ENCODE data around the gene SAMD8.
"Not testable (repeated sequence)": the region's sequence is repeated elsewhere in the genome, so short reads cannot be mapped to it uniquely, and the experiment has no call there.

SAMD8 gene

GRCh38 chr10:75170215-75170614, 58.8 kb downstream of the SAMD8 start:
- H3K36me3 ChIP-seq = peaks cover 71% of the 10 kb centered on the region
- H3K4me3 ChIP-seq = no peak overlapping the region
- no peak overlapping the region for H3K27ac ChIP-seq
- no peaks in the 10 kb centered on the region for H3K27me3 ChIP-seq
- no peaks in the 10 kb centered on the region for H3K9me3 ChIP-seq
- H4K20me1 ChIP-seq = peaks cover 28% of the 10 kb centered on the region
- no peak overlapping the region for H3K9ac ChIP-seq
- peaks cover 18% of the 10 kb centered on the region for H3K4me1 ChIP-seq
- no peak for TF ChIP-seq Cebpa-rat (IDR thresholded peaks at IDR 0.05)
- no peak overlapping the region for H3K4me2 ChIP-seq

- Histone ChIP-seq H3K4me3 (no peak overlapping the region), H3K4me1 (no peaks in the 10 kb centered on the region), H4K20me1 (peaks cover 10% of the 10 kb centered on the region; the same call in 1 of the 2 replicates), H3K27me3 (no peaks in the 10 kb centered on the region), H3K27ac (no peak overlapping the region), H3K9me3 (no peaks in the 10 kb centered on the region), H3K4me2 (no peak overlapping the region), H3K36me3 (peaks cover 83% of the 10 kb centered on the region), H3K9ac (no peak overlapping the region)
- no peak for TF ChIP-seq Cebpa-rat (IDR thresholded peaks at IDR 0.05)
Measured at GRCh38 chr10:75175046-75175445, 63.6 kb downstream of the SAMD8 start.

- peaks cover 84% of the 10 kb centered on the region for H3K36me3 ChIP-seq
- H3K4me3 ChIP-seq = no peak overlapping the region
- H4K20me1 ChIP-seq = peaks cover 10% of the 10 kb centered on the region; the same call in 1 of the 2 replicates
- H3K4me2 ChIP-seq = no peak overlapping the region
- H3K9me3 ChIP-seq = no peaks in the 10 kb centered on the region
- no peak overlapping the region for H3K9ac ChIP-seq
- no peak overlapping the region for H3K27ac ChIP-seq
- H3K27me3 ChIP-seq = no peaks in the 10 kb centered on the region
- H3K4me1 ChIP-seq = no peaks in the 10 kb centered on the region
- TF ChIP-seq Cebpa-rat (IDR thresholded peaks at IDR 0.05) = no peak
Measured at GRCh38 chr10:75176046-75176445, 64.6 kb downstream of the SAMD8 start.

GRCh38 chr10:75176736-75177135, 65.3 kb downstream of the SAMD8 start:
- Histone ChIP-seq H3K4me2 (no peak overlapping the region), H3K27me3 (no peaks in the 10 kb centered on the region), H3K36me3 (peaks cover 82% of the 10 kb centered on the region), H4K20me1 (peaks cover 10% of the 10 kb centered on the region; the same call in 1 of the 2 replicates), H3K4me3 (no peak overlapping the region), H3K9me3 (no peaks in the 10 kb centered on the region), H3K9ac (no peak overlapping the region), H3K27ac (no peak overlapping the region), H3K4me1 (no peaks in the 10 kb centered on the region)
- TF ChIP-seq Cebpa-rat (IDR thresholded peaks at IDR 0.05) = no peak

- peaks cover 79% of the 10 kb centered on the region for H3K36me3 ChIP-seq
- H3K9ac ChIP-seq = no peak overlapping the region
- no peak overlapping the region for H3K4me3 ChIP-seq
- no peak overlapping the region for H3K27ac ChIP-seq
- no peaks in the 10 kb centered on the region for H3K4me1 ChIP-seq
- H3K27me3 ChIP-seq = no peaks in the 10 kb centered on the region
- no peak overlapping the region for H3K4me2 ChIP-seq
- H4K20me1 ChIP-seq = peaks cover 10% of the 10 kb centered on the region; the same call in 1 of the 2 replicates
- TF ChIP-seq Cebpa-rat (IDR thresholded peaks at IDR 0.05) = no peak
- H3K9me3 ChIP-seq = no peaks in the 10 kb centered on the region
Measured at GRCh38 chr10:75179657-75180177, 68.3 kb downstream of the SAMD8 start.

- no peak for TF ChIP-seq Cebpa-rat (IDR thresholded peaks at IDR 0.05)
- Histone ChIP-seq H3K9ac (no peak overlapping the region), H3K4me1 (no peaks in the 10 kb centered on the region), H3K27ac (no peak overlapping the region), H3K27me3 (no peaks in the 10 kb centered on the region), H3K36me3 (peaks cover 72% of the 10 kb centered on the region), H3K4me3 (no peak overlapping the region), H3K4me2 (no peak overlapping the region), H4K20me1 (peaks cover 10% of the 10 kb centered on the region; the same call in 1 of the 2 replicates), H3K9me3 (no peaks in the 10 kb centered on the region)
Measured at GRCh38 chr10:75180592-75180991, 69.1 kb downstream of the SAMD8 start.

GRCh38 chr10:75181073-75181472, 69.6 kb downstream of the SAMD8 start:
- H3K27ac ChIP-seq = no peak overlapping the region
- no peaks in the 10 kb centered on the region for H3K27me3 ChIP-seq
- H4K20me1 ChIP-seq = peaks cover 10% of the 10 kb centered on the region; the same call in 1 of the 2 replicates
- no peaks in the 10 kb centered on the region for H3K4me1 ChIP-seq
- H3K4me2 ChIP-seq = no peak overlapping the region
- H3K4me3 ChIP-seq = no peak overlapping the region
- H3K9ac ChIP-seq = no peak overlapping the region
- peaks cover 67% of the 10 kb centered on the region for H3K36me3 ChIP-seq
- no peaks in the 10 kb centered on the region for H3K9me3 ChIP-seq
- TF ChIP-seq Cebpa-rat (IDR thresholded peaks at IDR 0.05) = no peak

- H3K4me3 ChIP-seq = no peak overlapping the region
- no peak overlapping the region for H3K27ac ChIP-seq
- H3K9ac ChIP-seq = no peak overlapping the region
- H3K4me2 ChIP-seq = no peak overlapping the region
- no peaks in the 10 kb centered on the region for H3K4me1 ChIP-seq
- no peak for TF ChIP-seq Cebpa-rat (IDR thresholded peaks at IDR 0.05)
- no peaks in the 10 kb centered on the region for H3K27me3 ChIP-seq
- H3K36me3 ChIP-seq = peaks cover 29% of the 10 kb centered on the region
- H4K20me1 ChIP-seq = no peaks in the 10 kb centered on the region
- no peaks in the 10 kb centered on the region for H3K9me3 ChIP-seq
Measured at GRCh38 chr10:75186310-75186709, 74.9 kb downstream of the SAMD8 start.

- no peaks in the 10 kb centered on the region for H3K9me3 ChIP-seq
- H4K20me1 ChIP-seq = no peaks in the 10 kb centered on the region
- H3K9ac ChIP-seq = no peak overlapping the region
- H3K27ac ChIP-seq = no peak overlapping the region
- no peak for TF ChIP-seq Cebpa-rat (IDR thresholded peaks at IDR 0.05)
- H3K27me3 ChIP-seq = no peaks in the 10 kb centered on the region
- H3K4me3 ChIP-seq = no peak overlapping the region
- no peaks in the 10 kb centered on the region for H3K4me1 ChIP-seq
- no peak overlapping the region for H3K4me2 ChIP-seq
- H3K36me3 ChIP-seq = peaks cover 27% of the 10 kb centered on the region
Measured at GRCh38 chr10:75187961-75188426, 76.5 kb downstream of the SAMD8 start.

GRCh38 chr10:75188522-75188921, 77.1 kb downstream of the SAMD8 start:
- not testable (repeated sequence) for H3K4me3 ChIP-seq, H3K9me3 ChIP-seq, H3K4me2 ChIP-seq, H3K4me1 ChIP-seq, H3K27ac ChIP-seq, H3K9ac ChIP-seq, H4K20me1 ChIP-seq, H3K27me3 ChIP-seq
- H3K36me3 ChIP-seq = peaks cover 22% of the 10 kb centered on the region; the same call in 1 of the 2 replicates

Measured in BLaER1 (cell line).